ENCODE measurements around the gene SNRNP25. TPM values are rescaled to one million over a fixed set of nuclear protein-coding genes. Genes with fewer than 3 reads are reported as not detected.

The SNRNP25 gene
- total and polyA plus RNA-seq, 9 of the 15 experiments (the other 6 are each of a cell fraction or from before 2014, with no cell fraction given), result 59.0 to 176 (median 108) TPM

DNA sequence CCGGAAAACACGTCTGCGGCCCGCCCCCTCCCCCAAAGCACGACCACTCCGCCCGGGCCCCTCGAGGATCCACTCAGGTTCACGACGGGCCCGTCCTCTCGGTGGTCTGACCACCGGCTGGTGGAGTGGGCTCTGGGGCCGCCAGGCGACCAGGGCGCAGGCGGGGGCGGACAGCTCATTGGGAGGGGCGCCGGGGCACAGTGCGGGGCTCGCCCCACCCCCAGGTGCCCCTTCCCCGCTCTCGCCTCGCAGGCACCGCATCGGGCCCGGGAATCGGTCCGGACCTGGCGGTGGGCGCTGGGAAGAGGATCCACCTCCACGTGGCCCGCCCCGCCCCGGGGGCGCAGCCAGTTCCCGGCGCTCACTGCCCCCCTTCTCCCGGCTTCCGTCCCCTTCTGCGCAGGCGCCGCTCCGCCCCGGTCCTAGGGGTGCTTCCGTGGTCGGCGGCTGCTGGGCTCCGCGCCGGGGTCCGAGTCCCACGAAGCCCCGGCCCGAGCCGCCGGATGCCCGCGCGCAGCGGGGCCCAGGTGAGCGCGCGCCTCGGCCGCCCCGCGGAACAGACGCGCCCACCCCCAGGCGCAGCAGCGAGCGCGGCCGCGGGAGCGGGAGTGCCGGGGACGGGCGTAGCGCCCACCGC is 24.3 kb downstream of the SNRNP25 start, which contains the start of gene MPG (continued):
- TF ChIP-seq, protein P1, sequence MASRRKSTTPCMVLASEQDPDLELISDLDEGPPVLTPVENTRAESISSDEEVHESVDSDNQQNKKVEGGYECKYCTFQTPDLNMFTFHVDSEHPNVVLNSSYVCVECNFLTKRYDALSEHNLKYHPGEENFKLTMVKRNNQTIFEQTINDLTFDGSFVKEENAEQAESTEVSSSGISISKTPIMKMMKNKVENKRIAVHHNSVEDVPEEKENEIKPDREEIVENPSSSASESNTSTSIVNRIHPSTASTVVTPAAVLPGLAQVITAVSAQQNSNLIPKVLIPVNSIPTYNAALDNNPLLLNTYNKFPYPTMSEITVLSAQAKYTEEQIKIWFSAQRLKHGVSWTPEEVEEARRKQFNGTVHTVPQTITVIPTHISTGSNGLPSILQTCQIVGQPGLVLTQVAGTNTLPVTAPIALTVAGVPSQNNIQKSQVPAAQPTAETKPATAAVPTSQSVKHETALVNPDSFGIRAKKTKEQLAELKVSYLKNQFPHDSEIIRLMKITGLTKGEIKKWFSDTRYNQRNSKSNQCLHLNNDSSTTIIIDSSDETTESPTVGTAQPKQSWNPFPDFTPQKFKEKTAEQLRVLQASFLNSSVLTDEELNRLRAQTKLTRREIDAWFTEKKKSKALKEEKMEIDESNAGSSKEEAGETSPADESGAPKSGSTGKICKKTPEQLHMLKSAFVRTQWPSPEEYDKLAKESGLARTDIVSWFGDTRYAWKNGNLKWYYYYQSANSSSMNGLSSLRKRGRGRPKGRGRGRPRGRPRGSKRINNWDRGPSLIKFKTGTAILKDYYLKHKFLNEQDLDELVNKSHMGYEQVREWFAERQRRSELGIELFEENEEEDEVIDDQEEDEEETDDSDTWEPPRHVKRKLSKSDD (conservative IDR thresholded peaks at IDR 0.05; ENCODE audit: low read length), result no peak
- TF ChIP-seq ZNF764 (CRISPR knock-in tag; IDR thresholded peaks at IDR 0.05; ENCODE audit: low read depth) (no peak), ZNF143 (CRISPR knock-in tag; IDR thresholded peaks at IDR 0.05) (no peak), ARNT (IDR thresholded peaks at IDR 0.05) (no peak), RBM25 (IDR thresholded peaks at IDR 0.05; ENCODE audit: low read depth, low read length, severe bottlenecking) (no peak), SRSF9 (IDR thresholded peaks at IDR 0.05; ENCODE audit: borderline replicate concordance, low read depth, low read length) (no peak), HLTF (IDR thresholded peaks at IDR 0.05) (no peak), SOX6 (IDR thresholded peaks at IDR 0.05) (0 out of 2 replicates have a peak, but pooled peaks have one; percentile 5), ZNF41 (CRISPR knock-in tag; conservative IDR thresholded peaks at IDR 0.05) (no peak), PPARD (CRISPR knock-in tag; IDR thresholded peaks at IDR 0.05) (no peak), MAFK (IDR thresholded peaks at IDR 0.05; ENCODE audit: low read length) (no peak)
- TF ChIP-seq, protein P2, sequence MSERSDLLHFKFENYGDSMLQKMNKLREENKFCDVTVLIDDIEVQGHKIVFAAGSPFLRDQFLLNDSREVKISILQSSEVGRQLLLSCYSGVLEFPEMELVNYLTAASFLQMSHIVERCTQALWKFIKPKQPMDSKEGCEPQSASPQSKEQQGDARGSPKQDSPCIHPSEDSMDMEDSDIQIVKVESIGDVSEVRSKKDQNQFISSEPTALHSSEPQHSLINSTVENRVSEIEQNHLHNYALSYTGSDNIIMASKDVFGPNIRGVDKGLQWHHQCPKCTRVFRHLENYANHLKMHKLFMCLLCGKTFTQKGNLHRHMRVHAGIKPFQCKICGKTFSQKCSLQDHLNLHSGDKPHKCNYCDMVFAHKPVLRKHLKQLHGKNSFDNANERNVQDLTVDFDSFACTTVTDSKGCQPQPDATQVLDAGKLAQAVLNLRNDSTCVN (CRISPR knock-in tag; IDR thresholded peaks at IDR 0.05), result no peak
- TF ChIP-seq, protein P3, sequence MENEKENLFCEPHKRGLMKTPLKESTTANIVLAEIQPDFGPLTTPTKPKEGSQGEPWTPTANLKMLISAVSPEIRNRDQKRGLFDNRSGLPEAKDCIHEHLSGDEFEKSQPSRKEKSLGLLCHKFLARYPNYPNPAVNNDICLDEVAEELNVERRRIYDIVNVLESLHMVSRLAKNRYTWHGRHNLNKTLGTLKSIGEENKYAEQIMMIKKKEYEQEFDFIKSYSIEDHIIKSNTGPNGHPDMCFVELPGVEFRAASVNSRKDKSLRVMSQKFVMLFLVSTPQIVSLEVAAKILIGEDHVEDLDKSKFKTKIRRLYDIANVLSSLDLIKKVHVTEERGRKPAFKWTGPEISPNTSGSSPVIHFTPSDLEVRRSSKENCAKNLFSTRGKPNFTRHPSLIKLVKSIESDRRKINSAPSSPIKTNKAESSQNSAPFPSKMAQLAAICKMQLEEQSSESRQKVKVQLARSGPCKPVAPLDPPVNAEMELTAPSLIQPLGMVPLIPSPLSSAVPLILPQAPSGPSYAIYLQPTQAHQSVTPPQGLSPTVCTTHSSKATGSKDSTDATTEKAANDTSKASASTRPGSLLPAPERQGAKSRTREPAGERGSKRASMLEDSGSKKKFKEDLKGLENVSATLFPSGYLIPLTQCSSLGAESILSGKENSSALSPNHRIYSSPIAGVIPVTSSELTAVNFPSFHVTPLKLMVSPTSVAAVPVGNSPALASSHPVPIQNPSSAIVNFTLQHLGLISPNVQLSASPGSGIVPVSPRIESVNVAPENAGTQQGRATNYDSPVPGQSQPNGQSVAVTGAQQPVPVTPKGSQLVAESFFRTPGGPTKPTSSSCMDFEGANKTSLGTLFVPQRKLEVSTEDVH (IDR thresholded peaks at IDR 0.05; ENCODE audit: low read depth, partially characterized antibody), result no peak
- TF ChIP-seq, protein P4, sequence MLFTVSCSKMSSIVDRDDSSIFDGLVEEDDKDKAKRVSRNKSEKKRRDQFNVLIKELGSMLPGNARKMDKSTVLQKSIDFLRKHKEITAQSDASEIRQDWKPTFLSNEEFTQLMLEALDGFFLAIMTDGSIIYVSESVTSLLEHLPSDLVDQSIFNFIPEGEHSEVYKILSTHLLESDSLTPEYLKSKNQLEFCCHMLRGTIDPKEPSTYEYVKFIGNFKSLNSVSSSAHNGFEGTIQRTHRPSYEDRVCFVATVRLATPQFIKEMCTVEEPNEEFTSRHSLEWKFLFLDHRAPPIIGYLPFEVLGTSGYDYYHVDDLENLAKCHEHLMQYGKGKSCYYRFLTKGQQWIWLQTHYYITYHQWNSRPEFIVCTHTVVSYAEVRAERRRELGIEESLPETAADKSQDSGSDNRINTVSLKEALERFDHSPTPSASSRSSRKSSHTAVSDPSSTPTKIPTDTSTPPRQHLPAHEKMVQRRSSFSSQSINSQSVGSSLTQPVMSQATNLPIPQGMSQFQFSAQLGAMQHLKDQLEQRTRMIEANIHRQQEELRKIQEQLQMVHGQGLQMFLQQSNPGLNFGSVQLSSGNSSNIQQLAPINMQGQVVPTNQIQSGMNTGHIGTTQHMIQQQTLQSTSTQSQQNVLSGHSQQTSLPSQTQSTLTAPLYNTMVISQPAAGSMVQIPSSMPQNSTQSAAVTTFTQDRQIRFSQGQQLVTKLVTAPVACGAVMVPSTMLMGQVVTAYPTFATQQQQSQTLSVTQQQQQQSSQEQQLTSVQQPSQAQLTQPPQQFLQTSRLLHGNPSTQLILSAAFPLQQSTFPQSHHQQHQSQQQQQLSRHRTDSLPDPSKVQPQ (CRISPR knock-in tag; IDR thresholded peaks at IDR 0.05; ENCODE audit: borderline replicate concordance), result no peak
- TF ChIP-seq, protein P5, sequence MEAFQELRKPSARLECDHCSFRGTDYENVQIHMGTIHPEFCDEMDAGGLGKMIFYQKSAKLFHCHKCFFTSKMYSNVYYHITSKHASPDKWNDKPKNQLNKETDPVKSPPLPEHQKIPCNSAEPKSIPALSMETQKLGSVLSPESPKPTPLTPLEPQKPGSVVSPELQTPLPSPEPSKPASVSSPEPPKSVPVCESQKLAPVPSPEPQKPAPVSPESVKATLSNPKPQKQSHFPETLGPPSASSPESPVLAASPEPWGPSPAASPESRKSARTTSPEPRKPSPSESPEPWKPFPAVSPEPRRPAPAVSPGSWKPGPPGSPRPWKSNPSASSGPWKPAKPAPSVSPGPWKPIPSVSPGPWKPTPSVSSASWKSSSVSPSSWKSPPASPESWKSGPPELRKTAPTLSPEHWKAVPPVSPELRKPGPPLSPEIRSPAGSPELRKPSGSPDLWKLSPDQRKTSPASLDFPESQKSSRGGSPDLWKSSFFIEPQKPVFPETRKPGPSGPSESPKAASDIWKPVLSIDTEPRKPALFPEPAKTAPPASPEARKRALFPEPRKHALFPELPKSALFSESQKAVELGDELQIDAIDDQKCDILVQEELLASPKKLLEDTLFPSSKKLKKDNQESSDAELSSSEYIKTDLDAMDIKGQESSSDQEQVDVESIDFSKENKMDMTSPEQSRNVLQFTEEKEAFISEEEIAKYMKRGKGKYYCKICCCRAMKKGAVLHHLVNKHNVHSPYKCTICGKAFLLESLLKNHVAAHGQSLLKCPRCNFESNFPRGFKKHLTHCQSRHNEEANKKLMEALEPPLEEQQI (IDR thresholded peaks at IDR 0.05), result no peak
